ENCODE measurements around the gene DDX23. TPM values are rescaled to one million over a fixed set of nuclear protein-coding genes. Genes with fewer than 3 reads are reported as not detected.

The DDX23 gene
- total RNA-seq, 2 donors from 2014 or later, result 98.5 to 108 TPM

DNA sequence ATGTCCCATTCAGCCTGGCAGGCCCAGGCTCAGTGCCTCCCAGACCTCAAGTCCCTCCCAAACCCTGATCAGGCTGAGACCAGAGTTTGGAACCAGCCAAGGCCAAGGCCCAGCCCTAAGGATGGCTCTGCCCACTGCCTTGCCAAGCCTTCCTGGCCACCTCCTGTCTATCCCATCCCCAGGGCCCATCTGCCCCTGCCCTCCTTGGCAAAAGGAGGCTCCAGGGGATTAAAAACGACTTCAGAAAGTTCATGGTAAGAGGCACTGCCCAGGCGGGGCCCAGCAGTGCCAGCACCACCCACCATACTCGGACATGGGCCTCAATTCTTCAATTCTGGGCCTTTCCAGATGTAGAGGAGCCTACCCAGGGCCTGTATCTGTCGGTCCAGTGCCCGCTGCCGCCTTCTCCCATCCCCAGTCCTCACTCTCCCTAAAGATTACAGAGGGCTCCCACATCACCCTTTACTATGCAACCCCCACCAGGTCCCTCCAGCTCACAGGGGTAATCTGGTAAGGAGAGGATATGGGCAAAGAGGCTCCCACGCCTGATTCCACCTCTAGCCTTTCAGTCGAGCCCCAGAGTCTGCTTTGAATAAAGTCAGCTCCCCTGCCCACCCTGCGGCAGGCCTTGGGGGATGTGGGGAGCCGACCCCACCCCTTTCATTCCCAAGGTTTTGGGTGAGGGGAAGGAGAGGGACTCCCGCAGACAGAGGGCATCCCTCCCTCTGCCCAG is 64.0 kb downstream of the DDX23 start:
- Mint-ChIP-seq H3K36me3 (ENCODE audit: low read depth) (peaks cover 3% of the 10 kb centered on the region), H3K27ac (peak overlapping the region; percentile 92), H3K4me3 (peak overlapping the region; percentile 83), H3K27me3 (ENCODE audit: insufficient read depth) (peaks cover 16% of the 10 kb centered on the region), H3K9me3 (no peaks in the 10 kb centered on the region), H3K4me1 (peaks cover 19% of the 10 kb centered on the region)
- Histone ChIP-seq H3K4me1 (ENCODE audit: control insufficient read depth, insufficient read depth, low read length) (no peaks in the 10 kb centered on the region), H3K4me3 (ENCODE audit: low read length) (peak overlapping the region; percentile 85), H3K27me3 (ENCODE audit: control insufficient read depth, insufficient read depth, low read length, poor library complexity, severe bottlenecking) (no peaks in the 10 kb centered on the region), H3K9me3 (ENCODE audit: control insufficient read depth, low read length) (no peaks in the 10 kb centered on the region), H3K36me3 (ENCODE audit: control insufficient read depth, insufficient read depth, low read length) (no peaks in the 10 kb centered on the region), H3K9ac (ENCODE audit: extremely low read depth, low read length, poor library complexity, severe bottlenecking) (peak overlapping the region; percentile 55), H3K27ac (ENCODE audit: low read depth, low read length) (no peak overlapping the region)
- TF ChIP-seq, protein P1, sequence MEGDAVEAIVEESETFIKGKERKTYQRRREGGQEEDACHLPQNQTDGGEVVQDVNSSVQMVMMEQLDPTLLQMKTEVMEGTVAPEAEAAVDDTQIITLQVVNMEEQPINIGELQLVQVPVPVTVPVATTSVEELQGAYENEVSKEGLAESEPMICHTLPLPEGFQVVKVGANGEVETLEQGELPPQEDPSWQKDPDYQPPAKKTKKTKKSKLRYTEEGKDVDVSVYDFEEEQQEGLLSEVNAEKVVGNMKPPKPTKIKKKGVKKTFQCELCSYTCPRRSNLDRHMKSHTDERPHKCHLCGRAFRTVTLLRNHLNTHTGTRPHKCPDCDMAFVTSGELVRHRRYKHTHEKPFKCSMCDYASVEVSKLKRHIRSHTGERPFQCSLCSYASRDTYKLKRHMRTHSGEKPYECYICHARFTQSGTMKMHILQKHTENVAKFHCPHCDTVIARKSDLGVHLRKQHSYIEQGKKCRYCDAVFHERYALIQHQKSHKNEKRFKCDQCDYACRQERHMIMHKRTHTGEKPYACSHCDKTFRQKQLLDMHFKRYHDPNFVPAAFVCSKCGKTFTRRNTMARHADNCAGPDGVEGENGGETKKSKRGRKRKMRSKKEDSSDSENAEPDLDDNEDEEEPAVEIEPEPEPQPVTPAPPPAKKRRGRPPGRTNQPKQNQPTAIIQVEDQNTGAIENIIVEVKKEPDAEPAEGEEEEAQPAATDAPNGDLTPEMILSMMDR (conservative IDR thresholded peaks at IDR 0.05), result no peak
- no peak for DNase-seq
- WGBS, 2 experiments (ENCODE audit: insufficient coverage in 1 of 2, insufficient read length in 1 of 2), result 31 to 50% methylated on average over 2 to 9 of the region's 11 CpGs

DNA sequence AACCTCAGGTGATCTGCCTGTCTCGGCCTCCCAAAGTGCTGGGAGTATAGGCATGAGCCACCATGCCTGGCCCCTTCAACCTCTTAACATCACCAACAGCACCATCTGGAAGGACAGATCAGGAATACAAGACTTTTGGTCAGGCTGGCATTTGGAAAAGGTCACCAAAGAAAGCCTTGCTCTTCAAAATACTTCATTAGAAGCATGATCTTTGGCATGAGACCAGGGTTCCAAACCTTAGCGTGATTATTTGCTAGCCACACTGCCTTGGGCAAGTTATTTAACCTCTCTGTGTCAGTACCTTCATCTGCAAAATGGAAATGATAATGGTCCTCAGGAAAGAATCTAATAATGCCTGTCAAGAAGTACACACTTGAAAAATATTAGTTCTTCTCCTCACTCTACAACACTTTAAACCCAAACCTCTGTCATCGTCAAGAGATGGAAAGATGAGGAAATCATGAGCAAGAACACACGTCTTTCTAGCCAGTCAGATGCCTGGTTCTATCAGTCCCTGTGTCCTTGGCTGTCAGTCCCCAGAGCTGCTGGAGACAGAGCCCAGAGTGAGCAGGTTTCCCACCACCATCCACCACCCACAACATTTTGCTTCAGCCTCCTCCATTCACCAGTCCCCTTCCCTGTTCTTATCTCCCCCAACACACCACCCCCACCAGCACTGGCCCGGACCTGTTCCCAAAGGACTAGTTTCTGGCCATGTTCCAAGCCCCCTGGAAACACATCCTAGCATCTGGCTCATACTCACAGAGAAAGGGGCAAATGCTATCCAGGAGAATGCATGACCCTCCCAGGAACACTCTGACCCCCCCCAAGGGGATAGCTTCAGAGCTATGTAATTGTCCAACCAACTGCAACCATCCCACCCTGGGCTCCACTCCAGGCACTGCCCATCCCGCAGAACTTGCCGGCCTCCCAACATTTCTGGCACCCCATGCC is 65.1 kb downstream of the DDX23 start:
- Mint-ChIP-seq H3K36me3 (ENCODE audit: low read depth) (peaks cover 3% of the 10 kb centered on the region), H3K4me3 (peak overlapping the region; percentile 83), H3K27me3 (ENCODE audit: insufficient read depth) (peaks cover 16% of the 10 kb centered on the region), H3K27ac (no peak overlapping the region), H3K9me3 (no peaks in the 10 kb centered on the region), H3K4me1 (peaks cover 19% of the 10 kb centered on the region)
- no peak for DNase-seq
- Histone ChIP-seq H3K27ac (ENCODE audit: low read depth, low read length) (no peak overlapping the region), H3K9me3 (ENCODE audit: control insufficient read depth, low read length) (no peaks in the 10 kb centered on the region), H3K36me3 (ENCODE audit: control insufficient read depth, insufficient read depth, low read length) (no peaks in the 10 kb centered on the region), H3K9ac (ENCODE audit: extremely low read depth, low read length, poor library complexity, severe bottlenecking) (no peak overlapping the region), H3K4me3 (ENCODE audit: low read length) (peak overlapping the region; percentile 85), H3K4me1 (ENCODE audit: control insufficient read depth, insufficient read depth, low read length) (no peaks in the 10 kb centered on the region), H3K27me3 (ENCODE audit: control insufficient read depth, insufficient read depth, low read length, poor library complexity, severe bottlenecking) (no peaks in the 10 kb centered on the region)
- TF ChIP-seq, protein P1 (conservative IDR thresholded peaks at IDR 0.05), result no peak
- 91 to 94% methylated on average over 4 to 7 of the region's 7 CpGs for WGBS, 2 experiments (ENCODE audit: insufficient coverage in 1 of 2, insufficient read length in 1 of 2)

GRCh38 chr12:48783432-48783831 is 68.5 kb downstream of the DDX23 start:
- Histone ChIP-seq H3K27me3 (ENCODE audit: control insufficient read depth, insufficient read depth, low read length, poor library complexity, severe bottlenecking) (no peaks in the 10 kb centered on the region), H3K9me3 (ENCODE audit: control insufficient read depth, low read length) (no peaks in the 10 kb centered on the region), H3K4me3 (ENCODE audit: low read length) (no peak overlapping the region), H3K9ac (ENCODE audit: extremely low read depth, low read length, poor library complexity, severe bottlenecking) (no peak overlapping the region), H3K36me3 (ENCODE audit: control insufficient read depth, insufficient read depth, low read length) (no peaks in the 10 kb centered on the region), H3K27ac (ENCODE audit: low read depth, low read length) (no peak overlapping the region), H3K4me1 (ENCODE audit: control insufficient read depth, insufficient read depth, low read length) (no peaks in the 10 kb centered on the region)
- no peak overlapping the region for H3K4me3 Mint-ChIP-seq
- H3K36me3 Mint-ChIP-seq (ENCODE audit: low read depth), result peaks cover 9% of the 10 kb centered on the region
- WGBS, 2 experiments (ENCODE audit: insufficient coverage in 1 of 2, insufficient read length in 1 of 2), result 89 to 96% methylated on average over 4 of the region's 4 CpGs
- TF ChIP-seq, protein P1 (conservative IDR thresholded peaks at IDR 0.05), result no peak
- H3K4me1 Mint-ChIP-seq, result peaks cover 11% of the 10 kb centered on the region
- peaks cover 16% of the 10 kb centered on the region for H3K27me3 Mint-ChIP-seq (ENCODE audit: insufficient read depth)
- H3K9me3 Mint-ChIP-seq, result no peaks in the 10 kb centered on the region
- H3K27ac Mint-ChIP-seq, result no peak overlapping the region
- DNase-seq, result no peak

All from endodermal cell (in vitro differentiated cells).